HG03135 (cell line): ENCODE data around the gene USP4.
"Not testable (repeated sequence)": the region's sequence is repeated elsewhere in the genome, so short reads cannot be mapped to it uniquely, and the experiment has no call there.

Source experiments
- ATAC-seq: cut with Tn5 transposase; IDR thresholded peaks from one replicate; pipeline ENCODE4 v1.9.1; 2021; ENCODE audit warnings: mild to moderate bottlenecking, moderate library complexity; ENCODE audit not compliant: unreplicated experiment

USP4 gene

DNA sequence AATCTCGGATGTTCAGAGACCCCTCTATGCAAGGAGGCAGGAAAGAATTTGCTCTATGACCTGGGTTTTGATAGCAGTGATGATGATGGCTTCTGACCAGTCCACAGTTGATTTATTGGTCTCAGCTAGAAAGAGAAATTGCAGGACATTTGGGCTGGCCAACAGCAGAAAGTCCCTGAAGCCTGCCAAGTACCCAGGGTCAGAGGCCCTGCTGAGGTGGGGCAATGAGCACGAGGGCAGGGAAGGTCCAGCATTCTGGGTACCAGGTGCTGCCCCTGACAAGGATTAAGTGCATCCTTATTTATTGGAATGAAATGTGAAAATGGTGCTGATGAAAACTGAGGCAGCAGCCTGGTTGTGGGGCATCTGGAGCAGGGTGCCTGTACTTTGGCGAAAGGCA is 82.7 kb downstream of the USP4 start:
- no peak for ATAC-seq

- ATAC-seq: no peak
Observed at GRCh38 chr3:49255718-49256511, 83.9 kb downstream of the USP4 start.

- no peak for ATAC-seq
Observed at GRCh38 chr3:49255112-49255511, 84.7 kb downstream of the USP4 start.

DNA sequence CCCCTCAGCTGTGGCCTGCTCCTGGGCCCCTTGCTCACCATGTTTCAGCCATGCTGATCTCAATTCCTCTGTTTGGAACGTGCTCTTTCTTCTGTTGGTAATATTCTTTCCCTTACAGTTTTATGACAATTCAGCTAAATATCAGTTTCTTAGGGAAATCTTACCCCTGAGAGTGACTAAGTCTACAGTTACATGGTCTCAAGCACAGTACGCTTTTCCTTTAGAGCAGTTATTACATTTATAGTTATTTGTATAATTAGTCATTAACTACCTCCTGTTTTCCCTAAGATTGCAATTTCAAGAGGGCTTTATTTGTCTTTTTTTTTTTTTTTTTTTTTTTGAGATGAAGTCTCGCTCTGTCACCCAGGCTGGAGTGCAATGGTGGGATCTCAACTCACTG is 86.3 kb downstream of the USP4 start:
- no peak for ATAC-seq

GRCh38 chr3:49248840-49249227 is 91.0 kb downstream of the USP4 start:
- ATAC-seq: no peak

GRCh38 chr3:49244581-49245205 is 95.2 kb downstream of the USP4 start:
- no peak for ATAC-seq

DNA sequence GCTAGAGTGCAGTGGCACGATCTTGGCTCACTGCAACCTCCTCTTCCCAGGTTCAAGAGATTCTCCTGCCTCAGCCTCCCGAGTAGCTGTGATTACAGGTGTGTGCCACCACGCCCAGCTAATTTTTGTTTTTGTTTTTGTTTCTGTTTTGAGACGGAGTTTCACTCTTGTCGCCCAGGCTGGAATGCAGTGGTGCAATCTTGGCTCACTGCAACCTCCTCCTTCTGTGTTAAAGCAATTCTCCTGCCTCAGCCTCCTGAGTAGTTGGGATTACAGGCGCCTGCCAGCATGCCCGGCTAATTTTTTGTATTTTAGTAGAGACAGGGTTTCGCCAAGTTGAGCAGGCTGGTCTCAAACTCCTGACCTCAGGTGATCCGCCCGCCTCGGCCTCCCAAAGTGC is 99.8 kb downstream of the USP4 start:
- ATAC-seq: not testable (repeated sequence)

DNA sequence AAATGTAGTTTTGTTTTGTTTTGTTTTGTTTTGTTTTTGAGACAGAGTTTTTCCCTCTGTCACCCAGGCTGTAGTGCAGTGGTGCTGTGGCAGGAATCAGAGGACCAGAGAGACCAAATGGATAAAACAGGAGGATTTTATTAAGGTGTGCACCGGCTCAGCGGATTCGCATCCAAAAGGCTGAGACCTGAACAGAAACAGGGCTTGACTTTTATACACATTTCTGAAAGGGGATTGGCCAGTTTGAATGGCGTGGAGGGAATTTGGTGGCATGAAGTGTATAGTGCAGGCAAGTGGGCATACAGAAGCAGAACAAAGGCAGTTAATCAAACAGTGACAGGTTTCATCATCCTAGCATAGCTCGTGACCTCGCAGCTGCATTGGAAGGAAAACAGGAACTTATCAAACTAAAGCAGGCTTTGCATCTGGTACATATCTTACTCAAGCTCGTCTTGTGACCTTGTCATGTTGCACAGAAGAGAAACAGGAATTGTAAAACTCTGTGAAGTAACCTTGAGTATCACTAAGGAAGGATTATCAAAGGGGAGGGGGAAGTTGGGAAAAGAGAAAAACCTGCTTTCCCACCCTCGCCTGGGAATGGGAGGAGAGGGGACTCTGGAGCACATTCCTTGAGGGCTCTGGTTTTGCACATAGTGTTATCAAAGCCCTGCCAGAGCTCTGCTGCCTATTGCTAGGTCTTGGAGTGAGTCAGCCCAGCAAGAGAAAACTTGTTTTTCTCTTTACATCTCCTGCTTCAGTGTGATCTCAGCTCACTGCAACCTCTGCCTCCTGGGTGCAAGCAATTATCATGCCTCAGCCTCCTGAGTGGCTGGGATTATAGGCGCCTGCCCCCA is 101.4 kb downstream of the USP4 start:
- ATAC-seq: no peak

- ATAC-seq: no peak
Observed at GRCh38 chr3:49237344-49237743, 102.5 kb downstream of the USP4 start.

DNA sequence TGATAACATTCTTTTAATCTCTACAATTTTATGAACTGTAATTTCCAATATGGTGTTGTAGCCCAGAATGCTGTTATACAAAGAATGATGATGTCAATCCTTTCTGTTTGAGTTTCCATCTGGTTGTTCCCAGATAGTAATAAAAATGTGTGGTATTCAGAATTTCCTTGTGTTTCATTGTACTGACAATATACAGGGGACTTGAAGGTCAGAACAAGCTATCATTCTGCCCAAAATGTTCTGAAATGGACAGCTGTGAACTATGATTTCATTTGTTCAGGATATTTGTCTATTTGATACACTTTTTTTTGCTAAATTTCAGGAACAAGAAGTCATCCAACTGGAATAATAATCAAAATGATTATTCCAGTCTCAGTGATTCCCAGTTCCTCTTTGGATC is 103.6 kb downstream of the USP4 start:
- ATAC-seq: no peak

DNA sequence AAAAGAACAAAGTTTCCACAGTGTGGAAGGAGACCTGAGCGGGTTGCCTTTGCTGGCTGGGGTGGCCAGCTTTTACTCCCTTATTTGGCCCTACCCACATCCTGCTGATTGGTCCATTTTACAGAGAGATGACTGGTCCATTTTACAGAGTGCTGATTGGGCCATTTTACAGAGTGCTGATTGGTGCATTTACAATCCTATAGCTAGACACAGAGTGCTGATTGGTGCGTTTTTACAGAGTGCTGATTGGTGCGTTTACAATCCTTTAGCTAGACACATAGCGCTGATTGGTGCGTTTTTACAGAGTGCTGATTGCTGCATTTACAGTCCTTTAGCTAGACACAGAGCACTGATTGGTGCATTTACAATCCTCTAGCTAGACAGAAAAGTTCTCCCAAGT is 111.0 kb downstream of the USP4 start:
- ATAC-seq: not testable (repeated sequence)
